WTC11 (cell line): ENCODE measurements around the gene YAF2. TPM values are rescaled to one million over a fixed set of nuclear protein-coding genes. Genes with fewer than 3 reads are reported as not detected.

Source experiments
- ATAC-seq: fragments of 200-7000 bp; cut with Tn5 transposase; 2 replicates; pipeline ENCODE4 v1.10.0; 2021; ENCODE audit warnings: mild to moderate bottlenecking, moderate library complexity
- CTCF ChIA-PET: fragments of 300-600 bp; sonication (Branson Sonifier 250); formaldehyde crosslinking; loops from one replicate; lab custom pipeline; 2021; ENCODE audit warnings: antibody characterized with exemption; lab: Charles Lee
- POLR2A ChIA-PET: fragments of 350-600 bp; sonication (Branson Sonifier 250); formaldehyde crosslinking; loops from one replicate; lab custom pipeline; 2021; ENCODE audit warnings: antibody characterized with exemption; lab: Charles Lee
- DNase-seq: peaks from one replicate; pipeline ENCODE4 v3.0.0; 2021; ENCODE audit warnings: low spot score
- H3K27ac Mint-ChIP-seq: 2 replicates; pipeline ENCODE4 v1.8.0; 2021; ENCODE audit warnings: mixed read lengths
- H3K27me3 Mint-ChIP-seq: 2 replicates; pipeline ENCODE4 v1.8.0; 2021; ENCODE audit warnings: low read depth, mild to moderate bottlenecking, moderate library complexity, mixed read lengths
- H3K36me3 Mint-ChIP-seq: 2 replicates; pipeline ENCODE4 v1.8.0; 2021; ENCODE audit warnings: mixed read lengths
- H3K4me1 Mint-ChIP-seq: 2 replicates; pipeline ENCODE4 v1.8.0; 2022; ENCODE audit warnings: mixed read lengths
- H3K4me3 Mint-ChIP-seq: 2 replicates; pipeline ENCODE4 v1.8.0; 2021; ENCODE audit warnings: mild to moderate bottlenecking, moderate library complexity, mixed read lengths
- H3K9me3 Mint-ChIP-seq: 2 replicates; pipeline ENCODE4 v1.8.0; 2021; ENCODE audit warnings: mixed read lengths
- ARID4B ChIP-seq: sonication (generic); formaldehyde crosslinking; IDR thresholded peaks from 2 replicates; pipeline ENCODE4 v1.8.0; 2023; ENCODE audit warnings: missing genetic modification reagents, mild to moderate bottlenecking, borderline replicate concordance
- ATF1 ChIP-seq: sonication (generic); formaldehyde crosslinking; IDR thresholded peaks from 2 replicates; pipeline ENCODE4 v1.8.1; 2023; ENCODE audit warnings: mild to moderate bottlenecking, moderate library complexity, missing genetic modification reagents
- ATF2 ChIP-seq: sonication (generic); formaldehyde crosslinking; IDR thresholded peaks from 2 replicates; pipeline ENCODE4 v1.8.1; 2022; ENCODE audit warnings: low read depth, missing genetic modification reagents, borderline replicate concordance
- CREB1 ChIP-seq: sonication (generic); formaldehyde crosslinking; IDR thresholded peaks from 2 replicates; pipeline ENCODE4 v1.8.0; 2023; ENCODE audit warnings: mild to moderate bottlenecking, missing genetic modification reagents
- CREM ChIP-seq: sonication (generic); formaldehyde crosslinking; IDR thresholded peaks from 2 replicates; pipeline ENCODE4 v1.8.1; 2022; ENCODE audit warnings: mild to moderate bottlenecking, missing genetic modification reagents, moderate library complexity
- E2F1 ChIP-seq: sonication (generic); formaldehyde crosslinking; IDR thresholded peaks from 2 replicates; pipeline ENCODE4 v1.8.0; 2022; ENCODE audit warnings: mild to moderate bottlenecking, missing genetic modification reagents
- ERG ChIP-seq: fragments of 250-450 bp; sonication (Bioruptor Pico); IDR thresholded peaks from 2 replicates; pipeline ENCODE4 v1.8.0; 2021; ENCODE audit warnings: mild to moderate bottlenecking
- ESRRA ChIP-seq: sonication (generic); formaldehyde crosslinking; IDR thresholded peaks from 2 replicates; pipeline ENCODE4 v1.8.1; 2022; ENCODE audit warnings: mild to moderate bottlenecking, missing genetic modification reagents, borderline replicate concordance
- IRF2 ChIP-seq: sonication (generic); formaldehyde crosslinking; IDR thresholded peaks from 2 replicates; pipeline ENCODE4 v1.8.0; 2022; ENCODE audit warnings: low read depth, missing genetic modification reagents, borderline replicate concordance
- MAX ChIP-seq: sonication (generic); formaldehyde crosslinking; IDR thresholded peaks from 2 replicates; pipeline ENCODE4 v1.8.0; 2022; ENCODE audit warnings: mild to moderate bottlenecking, missing genetic modification reagents
- MYBL2 ChIP-seq: sonication (generic); formaldehyde crosslinking; IDR thresholded peaks from 2 replicates; pipeline ENCODE4 v1.8.1; 2023; ENCODE audit warnings: mild to moderate bottlenecking, moderate library complexity, missing genetic modification reagents
- NR1H2 ChIP-seq: sonication (generic); formaldehyde crosslinking; IDR thresholded peaks from 2 replicates; pipeline ENCODE4 v1.9.0; 2021; ENCODE audit warnings: mild to moderate bottlenecking, moderate library complexity, missing genetic modification reagents
- SP1 ChIP-seq: sonication (generic); formaldehyde crosslinking; conservative IDR thresholded peaks from 2 replicates; pipeline ENCODE4 v1.8.1; 2022; ENCODE audit warnings: missing genetic modification reagents
- TCF7 ChIP-seq: sonication (generic); formaldehyde crosslinking; IDR thresholded peaks from 2 replicates; pipeline ENCODE4 v1.8.0; 2022; ENCODE audit warnings: mild to moderate bottlenecking, low read depth, missing genetic modification reagents, moderate library complexity
- TEAD1 ChIP-seq: sonication (generic); formaldehyde crosslinking; IDR thresholded peaks from 2 replicates; pipeline ENCODE4 v1.8.0; 2022; ENCODE audit warnings: mild to moderate bottlenecking, missing genetic modification reagents
- TEAD4 ChIP-seq: sonication (generic); formaldehyde crosslinking; IDR thresholded peaks from 2 replicates; pipeline ENCODE4 v1.8.0; 2022; ENCODE audit warnings: mild to moderate bottlenecking, missing genetic modification reagents
- ZBTB21 ChIP-seq: sonication (generic); formaldehyde crosslinking; IDR thresholded peaks from 2 replicates; pipeline ENCODE4 v1.8.1; 2023; ENCODE audit warnings: mild to moderate bottlenecking, missing genetic modification reagents, borderline replicate concordance
- ZMAT4 ChIP-seq: fragments of 250-450 bp; sonication (Bioruptor Pico); IDR thresholded peaks from 2 replicates; pipeline ENCODE4 v1.9.0; 2021; ENCODE audit warnings: mild to moderate bottlenecking
- ZNF232 ChIP-seq: sonication (generic); formaldehyde crosslinking; IDR thresholded peaks from 2 replicates; pipeline ENCODE4 v1.8.0; 2022; ENCODE audit warnings: mild to moderate bottlenecking, missing genetic modification reagents
- ZNF317 ChIP-seq: sonication (generic); formaldehyde crosslinking; IDR thresholded peaks from 2 replicates; pipeline ENCODE4 v1.8.1; 2023; ENCODE audit warnings: low read depth, mild to moderate bottlenecking, moderate library complexity, missing genetic modification reagents, borderline replicate concordance
- total RNA-seq: library from RNA; stranded (reverse); gene quantifications from 3 replicates; pipeline ENCODE4 v1.2.3, GENCODE V29; 2021

Gene YAF2
- total RNA-seq, 1 experiment from 2014 or later: 3.3 TPM

- TF ChIP-seq TEAD4 (CRISPR knock-in tag) (no peak), CREB1 (no peak), ARID4B (CRISPR knock-in tag) (no peak), IRF2 (CRISPR knock-in tag) (no peak), NR1H2 (CRISPR knock-in tag) (no peak), ZMAT4 (CRISPR knock-in tag) (no peak), MAX (no peak)
- TF ChIP-seq, all 79 proteins: peak for 0
Measured at GRCh38 chr12:42162965-42163364, 75.1 kb downstream of the YAF2 start (continued).

- DNase-seq (no peak), ATAC-seq (no peak)
- Mint-ChIP-seq H3K36me3 (no peaks in the 10 kb centered on the region), H3K4me1 (peaks cover 7% of the 10 kb centered on the region), H3K27me3 (no peaks in the 10 kb centered on the region), H3K9me3 (no peaks in the 10 kb centered on the region), H3K27ac (no peak overlapping the region), H3K4me3 (no peak overlapping the region)
- TF ChIP-seq ATF2 (CRISPR knock-in tag) (no peak), ZBTB21 (CRISPR knock-in tag) (no peak), ERG (no peak), E2F1 (CRISPR knock-in tag) (no peak), CREM (CRISPR knock-in tag) (no peak)
- ChIA-PET CTCF (no interaction called here), POLR2A (no interaction called here)
Measured at GRCh38 chr12:42162193-42162592, 75.9 kb downstream of the YAF2 start.

- ChIA-PET POLR2A (no interaction called here), CTCF (no interaction called here)
- H3K9me3 Mint-ChIP-seq: no peaks in the 10 kb centered on the region
- DNase-seq: no peak
- H3K27me3 Mint-ChIP-seq: no peaks in the 10 kb centered on the region
- ATAC-seq: no peak
- H3K4me3 Mint-ChIP-seq: no peak overlapping the region
- H3K4me1 Mint-ChIP-seq: peaks cover 7% of the 10 kb centered on the region
- H3K36me3 Mint-ChIP-seq: no peaks in the 10 kb centered on the region
- H3K27ac Mint-ChIP-seq: no peak overlapping the region
- no peak for TF ChIP-seq CREM (CRISPR knock-in tag)
- TF ChIP-seq TEAD1 (CRISPR knock-in tag): no peak
- no peak for TF ChIP-seq TCF7 (CRISPR knock-in tag)
- TF ChIP-seq ESRRA (CRISPR knock-in tag): no peak
- no peak for TF ChIP-seq ARID4B (CRISPR knock-in tag)
- TF ChIP-seq SP1: no peak
- TF ChIP-seq ZNF232: no peak
- no peak for TF ChIP-seq ATF1 (CRISPR knock-in tag)
- TF ChIP-seq MYBL2 (CRISPR knock-in tag): no peak
- no peak for TF ChIP-seq ZNF317 (CRISPR knock-in tag)
Measured at GRCh38 chr12:42161529-42161928, 76.5 kb downstream of the YAF2 start.
